Measurements from ENCODE around the gene PCDHAC2.

Gene PCDHAC2

GRCh38 chr5:140989254-140990020, 23.2 kb downstream of the PCDHAC2 start:
- no peak for DNase-seq

GRCh38 chr5:140992828-140993227, 26.6 kb downstream of the PCDHAC2 start:
- no peak for DNase-seq

- DNase-seq = no peak
Observed at GRCh38 chr5:140996060-140996459, 29.8 kb downstream of the PCDHAC2 start.

GRCh38 chr5:140998921-140999410, 32.7 kb downstream of the PCDHAC2 start:
- no peak for DNase-seq

- DNase-seq = peak; percentile 56
Observed at GRCh38 chr5:141001446-141001843, 35.2 kb downstream of the PCDHAC2 start.

- DNase-seq = peak; percentile 65
Observed at GRCh38 chr5:141001844-141002604, 35.7 kb downstream of the PCDHAC2 start.

GRCh38 chr5:141002605-141002965, 36.3 kb downstream of the PCDHAC2 start:
- no peak for DNase-seq

- no peak for DNase-seq
Observed at GRCh38 chr5:141003031-141003430, 36.8 kb downstream of the PCDHAC2 start.

- DNase-seq = peak; percentile 43
Observed at GRCh38 chr5:141003791-141004611, 37.7 kb downstream of the PCDHAC2 start.

- DNase-seq = no peak
Observed at GRCh38 chr5:141007791-141008190, 41.5 kb downstream of the PCDHAC2 start.

- DNase-seq = no peak
Observed at GRCh38 chr5:141010047-141010793, 43.9 kb downstream of the PCDHAC2 start.

- DNase-seq = no peak
Observed at GRCh38 chr5:141017943-141018342, 51.7 kb downstream of the PCDHAC2 start.

Measured in SHP77 treated with DMSO at 0.1 percent for 48 hours (cell line).